ENCODE measurements around the gene SP4. TPM values are rescaled to one million over a fixed set of nuclear protein-coding genes. Genes with fewer than 3 reads are reported as not detected.

The SP4 gene
- total and polyA plus RNA-seq, 2 donors (not counting 1 experiment from before 2014, with no cell fraction given): 7.1 to 42.4 TPM

DNA sequence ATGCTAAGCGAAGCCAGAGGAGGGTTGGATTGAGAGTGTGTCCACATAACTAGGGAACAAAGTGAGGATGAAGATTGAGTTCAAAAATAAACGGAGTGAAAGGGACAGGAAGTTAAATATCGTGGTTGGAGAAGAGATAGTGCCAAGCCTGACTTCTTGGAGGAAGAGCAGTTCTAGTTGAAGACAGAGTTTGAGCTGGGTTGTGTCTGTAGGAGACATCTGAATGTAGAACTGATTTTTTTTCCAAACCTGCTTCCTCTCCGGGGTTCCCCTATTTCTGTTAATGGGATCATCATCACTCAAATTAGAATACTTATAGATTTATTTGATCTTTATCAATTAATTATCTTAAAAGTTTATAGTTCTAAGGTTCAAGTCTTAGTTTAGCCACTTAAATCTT is 35.6 kb downstream of the SP4 start:
- no peaks in the 10 kb centered on the region for H3K9me3 Mint-ChIP-seq (ENCODE audit: insufficient read depth)
- DNase-seq (no peak), ATAC-seq (ENCODE audit: low read depth) (no peak)
- ChIA-PET POLR2A (no interaction called here), CTCF (no interaction called here)
- H3K4me1 ChIP-seq (ENCODE audit: control insufficient read depth in 2 of 2, insufficient read depth in 2 of 2, low read length in 2 of 2): peaks cover 0 to 3% of the 10 kb centered on the region in 2 donors
- H3K27ac Mint-ChIP-seq: no peak overlapping the region
- no peaks in the 10 kb centered on the region for H3K27me3 ChIP-seq (replicated peaks in 1 of 4; ENCODE audit: control extremely low read depth in 1 of 4, control insufficient read depth in 3 of 4, insufficient read depth in 4 of 4, low read length in 3 of 4)
- peaks cover 4 to 21% of the 10 kb centered on the region in 2 experiments for H3K36me3 ChIP-seq (replicated peaks in 1 of 2; ENCODE audit: control extremely low read depth in 1 of 2, control insufficient read depth in 1 of 2, extremely low read depth in 1 of 2, insufficient read depth in 2 of 2, low read length in 1 of 2)
- H3K9ac ChIP-seq (ENCODE audit: low read length): no peak overlapping the region
- H3K27ac ChIP-seq (ENCODE audit: low read length in 2 of 2): no peak overlapping the region
- intact Hi-C loops (cut with micrococcal nuclease): no loop called here
- WGBS (ENCODE audit: insufficient coverage): 66% methylated on average over 3 of the region's 4 CpGs
- no peak overlapping the region for H3K4me2 ChIP-seq (replicated peaks; ENCODE audit: low read depth, low read length, poor library complexity, severe bottlenecking)
- peaks cover 26% of the 10 kb centered on the region for H3K4me1 Mint-ChIP-seq
- peaks cover 0 to 10% (median 0%) of the 10 kb centered on the region in 3 donors for H3K9me3 ChIP-seq (ENCODE audit: control extremely low read depth in 1 of 3, control insufficient read depth in 2 of 3, insufficient read depth in 1 of 3, low read length in 2 of 3)
- H2AFZ ChIP-seq (ENCODE audit: insufficient read depth, low read depth, low read length, poor library complexity, severe bottlenecking): no peak overlapping the region
- H3K27me3 Mint-ChIP-seq: no peaks in the 10 kb centered on the region
- no peak for TF ChIP-seq EZH2 (IDR thresholded peaks at IDR 0.05; ENCODE audit: borderline replicate concordance, insufficient read depth, low read depth, low read length, poor library complexity, severe bottlenecking)
- TF ChIP-seq, protein P1, sequence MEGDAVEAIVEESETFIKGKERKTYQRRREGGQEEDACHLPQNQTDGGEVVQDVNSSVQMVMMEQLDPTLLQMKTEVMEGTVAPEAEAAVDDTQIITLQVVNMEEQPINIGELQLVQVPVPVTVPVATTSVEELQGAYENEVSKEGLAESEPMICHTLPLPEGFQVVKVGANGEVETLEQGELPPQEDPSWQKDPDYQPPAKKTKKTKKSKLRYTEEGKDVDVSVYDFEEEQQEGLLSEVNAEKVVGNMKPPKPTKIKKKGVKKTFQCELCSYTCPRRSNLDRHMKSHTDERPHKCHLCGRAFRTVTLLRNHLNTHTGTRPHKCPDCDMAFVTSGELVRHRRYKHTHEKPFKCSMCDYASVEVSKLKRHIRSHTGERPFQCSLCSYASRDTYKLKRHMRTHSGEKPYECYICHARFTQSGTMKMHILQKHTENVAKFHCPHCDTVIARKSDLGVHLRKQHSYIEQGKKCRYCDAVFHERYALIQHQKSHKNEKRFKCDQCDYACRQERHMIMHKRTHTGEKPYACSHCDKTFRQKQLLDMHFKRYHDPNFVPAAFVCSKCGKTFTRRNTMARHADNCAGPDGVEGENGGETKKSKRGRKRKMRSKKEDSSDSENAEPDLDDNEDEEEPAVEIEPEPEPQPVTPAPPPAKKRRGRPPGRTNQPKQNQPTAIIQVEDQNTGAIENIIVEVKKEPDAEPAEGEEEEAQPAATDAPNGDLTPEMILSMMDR (IDR thresholded peaks at IDR 0.05): no peak
- H3K4me3 ChIP-seq (ENCODE audit: control extremely low read depth in 1 of 5, extremely low read depth in 1 of 5, insufficient read depth in 1 of 5, low read depth in 2 of 5, low read length in 4 of 5): no peak overlapping the region
- peaks cover 36% of the 10 kb centered on the region for H3K79me2 ChIP-seq (ENCODE audit: control insufficient read depth, insufficient read depth, low read length)
- no peak overlapping the region for H3K4me3 Mint-ChIP-seq
- peaks cover 17% of the 10 kb centered on the region for H4K20me1 ChIP-seq (ENCODE audit: control insufficient read depth, insufficient read depth, low read length, poor library complexity, severe bottlenecking)

DNA sequence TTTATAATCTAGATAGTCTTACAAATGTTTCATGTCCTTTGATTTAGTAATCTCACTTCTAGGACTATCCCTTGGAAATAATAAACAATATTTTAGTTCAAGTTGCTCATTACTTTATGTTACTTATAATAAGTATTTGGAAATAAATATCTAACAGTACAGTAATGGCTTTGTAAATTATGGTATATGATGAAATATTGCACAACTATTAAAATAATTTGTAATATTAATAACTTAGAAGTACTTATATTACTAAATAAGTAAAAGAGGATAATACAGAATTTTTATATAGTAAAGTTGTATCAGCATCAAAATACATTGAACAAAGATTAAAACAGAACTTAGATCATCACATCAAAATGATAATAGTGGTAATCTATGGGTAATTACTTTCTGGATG is 41.1 kb downstream of the SP4 start:
- Mint-ChIP-seq H3K9me3 (ENCODE audit: insufficient read depth) (no peaks in the 10 kb centered on the region), H3K27me3 (no peaks in the 10 kb centered on the region), H3K27ac (no peak overlapping the region), H3K4me1 (peaks cover 33% of the 10 kb centered on the region), H3K4me3 (no peak overlapping the region)
- Histone ChIP-seq H3K4me3 (ENCODE audit: control extremely low read depth in 1 of 5, extremely low read depth in 1 of 5, insufficient read depth in 1 of 5, low read depth in 2 of 5, low read length in 4 of 5) (no peak overlapping the region), H3K9me3 (ENCODE audit: control extremely low read depth in 1 of 3, control insufficient read depth in 2 of 3, insufficient read depth in 1 of 3, low read length in 2 of 3) (no peaks in the 10 kb centered on the region), H2AFZ (ENCODE audit: insufficient read depth, low read depth, low read length, poor library complexity, severe bottlenecking) (no peak overlapping the region), H4K20me1 (ENCODE audit: control insufficient read depth, insufficient read depth, low read length, poor library complexity, severe bottlenecking) (peaks cover 9% of the 10 kb centered on the region), H3K27ac (ENCODE audit: low read length in 2 of 2) (no peak overlapping the region), H3K9ac (ENCODE audit: low read length) (no peak overlapping the region), H3K4me1 (ENCODE audit: control insufficient read depth in 2 of 2, insufficient read depth in 2 of 2, low read length in 2 of 2) (no peaks in the 10 kb centered on the region), H3K4me2 (replicated peaks; ENCODE audit: low read depth, low read length, poor library complexity, severe bottlenecking) (no peak overlapping the region), H3K79me2 (ENCODE audit: control insufficient read depth, insufficient read depth, low read length) (peaks cover 45% of the 10 kb centered on the region), H3K27me3 (replicated peaks in 1 of 4; ENCODE audit: control extremely low read depth in 1 of 4, control insufficient read depth in 3 of 4, insufficient read depth in 4 of 4, low read length in 3 of 4) (no peaks in the 10 kb centered on the region), H3K36me3 (replicated peaks in 1 of 2; ENCODE audit: control extremely low read depth in 1 of 2, control insufficient read depth in 1 of 2, extremely low read depth in 1 of 2, insufficient read depth in 2 of 2, low read length in 1 of 2) (peaks cover 1 to 15% of the 10 kb centered on the region in 2 experiments)
- DNase-seq: no peak
- POLR2A ChIA-PET: no interaction called here
- ATAC-seq (ENCODE audit: low read depth): no peak
- no peak for TF ChIP-seq EZH2 (IDR thresholded peaks at IDR 0.05; ENCODE audit: borderline replicate concordance, insufficient read depth, low read depth, low read length, poor library complexity, severe bottlenecking)
- TF ChIP-seq, protein P1 (IDR thresholded peaks at IDR 0.05): no peak
- intact Hi-C loops (cut with micrococcal nuclease): no loop called here
- CTCF ChIA-PET: no interaction called here

Measured in B cell (primary cell).